ENCODE measurements around the gene RASGRP1.

- peak; percentile 78 for TF ChIP-seq POLR2AphosphoS5 (IDR thresholded peaks at IDR 0.05; ENCODE audit: low read depth)
- peak; percentile 58 for TF ChIP-seq REST (IDR thresholded peaks at IDR 0.05; ENCODE audit: insufficient replicate concordance, low read depth)
- no peak for TF ChIP-seq CTCF (IDR thresholded peaks at IDR 0.05; ENCODE audit: insufficient read depth, low read length)
- peak; percentile 93 for TF ChIP-seq GABPA (IDR thresholded peaks at IDR 0.05; ENCODE audit: low read depth)
- no peak for TF ChIP-seq SPI1 (IDR thresholded peaks at IDR 0.05; ENCODE audit: borderline replicate concordance, low read depth)
These were observed 110.5 kb downstream of the RASGRP1 start, which contains the start of gene FAM98B for GRCh38 chr15:38453971-38454695.

All from HL-60 (cell line).